ENCODE data around the gene PRELP.
"Not testable (repeated sequence)": the region's sequence is repeated elsewhere in the genome, so short reads cannot be mapped to it uniquely, and the experiment has no call there.

Gene PRELP

DNA sequence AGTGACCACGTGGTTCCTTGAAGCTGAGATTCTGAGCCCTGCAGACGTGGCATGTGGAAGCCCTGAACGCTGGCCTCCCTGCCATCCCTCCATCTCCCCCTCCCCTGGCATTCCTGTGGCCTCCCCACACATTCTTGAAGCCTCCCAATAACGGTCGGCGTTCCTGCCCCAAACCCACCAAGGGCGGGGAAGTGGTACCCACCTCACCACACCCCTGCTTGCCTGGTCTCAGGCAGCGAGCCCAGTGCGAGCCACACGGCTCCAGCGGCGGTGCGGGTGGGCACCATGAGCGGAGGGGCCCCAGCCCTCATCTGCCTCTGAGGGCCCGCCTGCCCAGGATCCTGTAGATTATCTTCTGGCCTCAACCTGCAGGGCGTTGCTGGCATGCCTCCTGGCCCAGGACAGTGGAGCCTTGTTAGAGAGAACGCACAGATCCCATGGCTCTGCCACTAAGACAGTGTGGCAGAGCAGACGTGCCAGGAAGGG lies 20.6 kb upstream of the PRELP start:
- DNase-seq = no peak

DNA sequence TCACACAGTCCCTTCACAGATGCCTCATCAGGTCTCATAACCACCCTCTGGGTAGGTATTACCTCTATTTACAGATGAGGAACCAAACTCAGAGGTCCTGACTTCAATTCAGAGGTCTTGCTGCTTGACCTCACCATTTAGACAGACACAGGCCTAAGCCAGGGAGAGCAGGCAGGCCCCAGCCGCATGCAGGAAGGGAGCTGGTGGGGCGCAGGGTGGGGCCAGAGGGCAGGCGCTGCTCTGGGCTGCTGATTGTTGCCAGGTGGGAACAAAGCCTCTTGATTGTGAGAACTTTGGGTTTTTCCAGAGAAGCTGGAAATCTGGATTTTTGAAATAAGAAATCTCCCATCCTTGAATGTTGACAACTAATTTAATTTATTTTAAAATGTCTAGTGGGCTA lies 19.9 kb upstream of the PRELP start:
- no peak for DNase-seq

DNA sequence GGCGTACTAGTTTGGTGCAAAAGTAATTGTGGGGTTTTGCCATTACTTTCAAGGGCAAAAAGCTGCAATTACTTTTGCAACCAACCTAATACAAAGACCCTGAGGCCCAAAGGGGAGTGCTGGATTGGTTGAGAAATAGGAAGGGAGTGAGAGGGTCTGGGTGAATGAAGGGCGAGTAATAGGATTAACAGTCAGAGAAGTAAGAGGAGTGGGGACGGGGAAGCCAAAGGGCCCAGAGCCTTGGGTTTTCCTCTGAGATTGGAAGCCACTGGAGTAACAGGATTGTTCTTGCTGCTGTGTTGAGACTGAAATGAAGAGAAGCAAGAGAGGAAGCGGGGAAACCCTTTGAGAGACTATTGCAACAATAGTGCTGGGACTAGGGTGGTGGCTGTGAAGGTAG lies 19.0 kb upstream of the PRELP start:
- DNase-seq = no peak

DNA sequence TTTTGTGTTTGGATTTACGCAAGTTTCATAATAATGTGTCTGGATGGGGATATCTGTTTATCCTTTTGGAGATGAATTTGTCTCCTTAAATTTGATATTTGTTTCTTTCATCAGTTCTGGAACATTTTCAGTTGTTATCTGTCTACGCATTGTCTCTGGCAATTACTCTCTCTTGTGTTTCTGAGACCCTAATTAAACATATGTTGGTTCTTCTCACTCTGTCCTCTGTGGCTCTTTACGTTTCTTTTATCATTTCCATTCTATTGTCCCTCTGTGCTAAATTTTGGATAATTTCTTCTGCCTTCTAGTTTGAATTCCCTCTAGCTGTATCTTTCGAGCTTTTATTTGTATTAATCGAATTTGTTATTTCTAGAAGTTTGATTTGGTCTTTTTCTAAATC lies 17.5 kb upstream of the PRELP start:
- no peak for DNase-seq

DNA sequence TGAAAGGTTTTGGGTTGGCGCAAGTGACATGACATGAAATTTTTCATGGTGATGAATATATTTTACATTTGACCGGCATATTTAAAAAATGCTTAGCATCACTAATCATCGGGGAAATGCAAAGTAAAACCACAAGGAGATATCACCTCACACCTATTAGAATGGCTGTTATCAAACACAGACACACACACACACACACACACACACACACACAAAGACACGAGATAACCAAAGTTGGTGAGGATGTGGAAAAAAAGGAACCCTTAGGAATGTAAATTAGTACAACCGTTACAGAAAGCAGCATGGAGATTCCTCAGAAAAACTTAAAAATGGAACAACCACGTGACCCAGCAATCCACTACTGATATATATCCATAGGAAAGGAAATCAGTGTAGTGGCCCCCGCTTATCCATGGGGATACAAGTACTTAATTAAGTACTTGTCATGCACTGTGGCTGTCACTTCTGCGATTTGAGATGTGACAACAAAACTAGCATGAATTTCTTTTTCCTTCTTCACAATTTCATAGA lies 15.9 kb upstream of the PRELP start:
- no peak for DNase-seq

DNA sequence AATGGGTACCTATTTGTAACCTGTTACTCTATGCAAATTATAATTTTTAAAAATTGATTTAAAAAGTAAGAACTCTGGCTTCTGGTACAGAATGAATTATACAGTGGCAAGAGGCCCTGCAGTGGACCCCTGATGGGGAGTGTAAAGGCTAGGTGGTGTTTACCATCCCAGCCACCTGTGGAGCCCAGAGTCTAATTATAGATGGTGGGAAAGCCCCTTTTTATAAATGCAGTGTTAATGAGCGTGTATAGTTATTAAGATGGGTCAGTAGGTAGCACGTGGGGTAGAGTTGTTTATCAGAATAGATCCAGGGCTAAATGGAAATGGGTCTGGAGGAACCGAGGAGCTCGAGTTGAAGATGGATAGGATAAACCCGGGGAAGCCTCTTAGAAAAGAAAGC lies 13.9 kb upstream of the PRELP start:
- no peak for DNase-seq

DNA sequence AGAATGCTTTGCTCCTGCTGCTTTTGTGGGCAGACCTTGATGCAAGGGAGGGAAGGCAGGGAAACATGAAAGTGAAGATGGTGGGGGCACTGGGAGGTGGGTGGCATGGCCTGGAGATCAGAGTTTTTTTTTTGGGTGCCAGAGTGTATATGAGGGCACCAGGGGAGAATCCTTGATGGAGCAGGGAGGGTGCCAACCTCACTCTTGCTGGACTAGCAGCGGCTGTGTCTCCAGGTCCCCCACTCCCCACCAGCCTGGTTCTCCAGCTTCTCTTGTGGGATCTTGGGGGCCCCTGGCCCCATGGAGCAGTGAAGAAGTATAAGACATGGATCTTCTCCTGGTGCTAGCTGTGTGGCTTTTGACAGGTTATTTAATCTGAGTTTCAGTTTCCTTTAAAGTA lies 13.5 kb upstream of the PRELP start:
- DNase-seq = no peak

DNA sequence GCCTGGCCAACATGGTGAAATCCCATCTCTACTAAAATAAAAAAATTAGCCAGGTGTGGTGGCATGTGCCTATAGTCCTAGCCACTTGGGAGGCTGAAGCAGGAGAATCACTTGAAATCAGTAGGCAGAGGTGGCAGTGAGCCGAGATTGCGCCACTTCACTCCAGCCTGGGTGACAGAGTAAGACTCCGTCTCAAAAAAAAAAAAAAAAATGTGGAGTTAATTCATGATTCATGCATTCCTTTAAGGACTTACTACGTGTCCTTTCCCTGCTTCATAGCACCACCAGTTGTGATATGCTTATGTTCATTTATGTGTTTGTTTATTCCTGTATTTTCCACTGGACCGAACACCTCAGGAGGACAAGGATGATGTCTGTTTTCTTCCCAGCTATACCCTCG lies 12.7 kb upstream of the PRELP start:
- no peak for DNase-seq

DNA sequence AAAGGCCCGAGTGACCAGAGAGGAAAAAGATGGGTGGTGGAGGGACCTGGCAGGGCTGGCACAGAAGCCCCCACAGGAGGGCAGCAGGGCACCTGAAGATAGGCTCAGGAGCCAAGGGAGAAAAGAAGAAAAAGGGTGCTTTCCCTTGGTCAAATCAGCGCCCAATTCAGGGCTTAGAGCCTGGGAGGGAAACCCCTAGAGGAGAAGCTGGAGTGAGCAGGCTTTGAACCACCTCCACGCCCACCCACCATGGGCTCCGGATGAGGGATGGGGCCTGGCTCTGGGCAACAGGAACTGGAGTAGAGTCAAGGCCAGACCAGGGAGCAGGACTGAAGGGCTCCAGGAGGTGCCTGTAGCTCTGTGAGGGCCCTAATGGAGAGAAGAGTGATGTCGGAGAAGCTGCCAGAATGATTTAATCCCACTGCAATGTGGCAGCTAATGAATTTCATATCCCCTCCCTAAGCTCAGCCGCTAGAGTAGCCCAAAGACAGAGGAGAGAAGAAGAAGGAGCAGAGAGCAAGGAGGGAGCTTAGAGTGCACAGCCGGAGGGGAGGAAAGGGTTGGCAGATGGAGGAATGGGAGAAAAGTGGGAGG lies 12.0 kb upstream of the PRELP start:
- no peak for DNase-seq

DNA sequence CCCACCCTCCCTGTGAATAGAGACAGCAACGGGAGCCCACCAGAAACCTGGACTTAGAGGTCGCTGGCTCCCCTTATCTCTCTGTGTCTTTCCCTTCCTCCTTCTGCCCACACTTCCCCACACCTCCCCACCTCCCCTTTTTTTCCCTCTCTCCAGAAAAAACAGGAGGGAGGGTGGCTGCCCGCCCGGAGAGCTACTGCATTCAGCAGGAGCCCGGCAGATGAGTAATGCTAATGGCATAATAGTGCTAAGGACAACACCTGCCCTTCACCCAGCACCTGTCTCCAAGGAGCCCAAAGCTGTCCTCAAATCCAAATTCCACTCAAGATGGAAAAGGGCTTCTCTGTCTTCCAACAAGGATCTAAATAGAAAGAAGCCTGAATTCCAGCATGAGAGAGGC lies 11.4 kb upstream of the PRELP start:
- no peak for DNase-seq

DNA sequence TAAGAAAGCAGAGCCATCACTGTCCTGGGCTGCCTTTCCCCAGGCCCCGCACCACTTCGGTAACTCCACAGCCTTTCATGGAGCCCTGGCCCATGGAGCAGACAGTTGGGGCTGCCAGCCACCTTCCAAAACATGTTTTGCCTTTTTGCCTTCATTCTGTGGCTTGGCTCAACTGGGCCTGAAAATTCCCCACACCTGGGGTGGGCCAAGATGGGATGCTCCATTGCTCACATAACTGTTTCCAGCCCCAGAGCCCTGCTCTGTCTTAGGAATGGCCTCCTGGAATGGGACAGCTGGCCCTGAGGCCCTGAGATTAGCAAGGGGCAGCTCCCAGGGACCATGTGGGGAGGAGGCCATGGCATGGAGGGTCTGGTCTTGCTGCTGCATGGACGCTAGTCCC lies 10.9 kb upstream of the PRELP start:
- DNase-seq = no peak

DNA sequence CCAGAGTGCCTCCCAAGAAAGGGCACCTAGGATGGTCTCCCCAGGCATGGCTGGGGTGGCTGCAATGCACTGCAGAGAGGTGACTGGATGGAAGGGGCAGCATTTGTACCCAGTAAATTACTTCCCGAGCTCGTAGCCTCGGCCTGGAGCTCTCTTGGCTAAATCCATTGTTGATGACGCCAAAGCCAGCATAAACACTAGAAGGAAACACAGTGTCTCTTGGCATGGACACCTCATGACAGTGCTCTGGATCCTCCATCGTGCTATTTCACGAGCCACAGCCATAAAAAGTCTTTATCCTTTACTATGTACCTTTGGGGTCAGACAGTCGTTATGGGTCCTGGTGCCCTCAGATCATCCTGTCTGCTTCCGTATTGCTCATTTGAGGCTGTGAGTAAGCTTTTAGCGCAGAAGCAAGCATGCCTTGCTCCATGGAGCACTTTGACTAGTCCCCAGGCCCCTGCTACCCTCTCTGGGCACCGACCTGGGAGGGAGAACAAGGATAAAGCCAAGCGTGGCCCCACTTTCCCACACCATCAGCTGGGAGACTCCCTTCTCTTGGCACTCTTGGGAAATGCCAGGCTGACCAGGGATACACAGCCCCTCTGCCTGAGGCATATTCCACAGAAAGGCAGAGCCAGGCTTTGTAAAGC lies 10.3 kb upstream of the PRELP start:
- DNase-seq = no peak

DNA sequence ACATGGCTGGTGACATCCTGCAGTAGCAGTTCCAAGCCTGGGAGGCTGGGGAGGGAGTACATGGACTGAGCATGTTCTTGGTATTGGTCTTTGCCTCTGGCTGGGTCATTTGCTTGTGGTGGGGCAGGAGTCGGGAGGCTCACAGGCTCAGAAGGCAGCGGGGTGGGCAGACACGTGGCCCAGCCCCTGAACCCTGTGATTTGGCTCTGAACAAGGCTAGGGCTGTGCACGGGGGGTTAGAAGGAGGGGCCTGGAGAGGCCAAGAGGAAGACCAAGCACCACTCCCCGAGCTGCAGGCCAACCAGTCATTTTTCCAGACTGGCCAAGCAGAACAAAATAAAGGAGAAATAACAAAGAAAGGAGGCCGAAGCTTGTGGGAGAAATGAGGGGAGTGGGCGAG lies 9.7 kb upstream of the PRELP start:
- no peak for DNase-seq

DNA sequence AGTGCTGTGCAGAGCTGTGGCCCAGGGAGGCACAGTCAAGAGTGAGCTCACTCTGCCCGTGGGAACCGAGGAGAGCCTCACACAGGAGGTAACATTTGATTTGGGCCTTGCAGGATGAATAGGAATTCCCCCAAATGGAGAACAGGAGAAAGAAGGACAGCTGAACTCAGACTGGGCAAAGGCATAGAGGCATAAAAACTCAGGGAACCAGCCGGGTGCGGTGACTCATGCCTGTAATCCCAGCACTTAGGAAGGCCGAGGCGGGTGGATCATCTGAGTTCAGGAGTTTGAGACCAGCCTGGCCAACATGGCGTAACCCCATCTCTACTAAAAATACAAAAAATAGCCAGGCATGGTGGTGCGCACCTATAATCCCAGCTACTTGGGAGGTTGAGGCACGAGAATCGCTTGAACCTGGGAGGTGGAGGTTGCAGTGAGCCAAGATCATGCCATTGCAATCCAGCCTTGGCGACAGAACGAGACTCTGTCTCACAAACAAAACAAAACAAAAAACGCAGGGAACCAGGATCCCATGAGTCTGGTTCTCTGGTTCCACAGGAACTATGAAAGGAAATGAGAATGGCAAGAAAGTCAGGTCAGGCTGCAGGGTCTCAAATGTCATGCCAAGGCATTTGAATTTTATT lies 8.6 kb upstream of the PRELP start:
- DNase-seq = not testable (repeated sequence)

DNA sequence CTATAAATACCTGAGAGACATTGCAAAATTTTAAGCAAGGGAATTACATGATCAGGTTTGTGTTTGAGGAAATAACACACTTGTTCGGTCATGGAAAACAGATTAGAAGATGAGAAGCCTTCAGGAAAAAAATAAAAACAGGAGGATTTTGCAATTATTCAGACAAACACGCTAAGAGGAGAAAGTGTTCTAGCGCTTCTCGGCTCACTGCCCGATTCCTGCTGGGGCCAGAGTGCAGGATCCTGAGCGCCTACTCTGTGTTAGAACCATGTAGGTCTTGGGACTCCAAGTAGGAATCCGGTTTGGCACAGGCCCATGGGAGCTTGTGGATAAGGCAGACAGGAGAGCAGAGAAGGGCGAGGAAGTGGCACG lies 8.1 kb upstream of the PRELP start:
- DNase-seq = no peak

DNA sequence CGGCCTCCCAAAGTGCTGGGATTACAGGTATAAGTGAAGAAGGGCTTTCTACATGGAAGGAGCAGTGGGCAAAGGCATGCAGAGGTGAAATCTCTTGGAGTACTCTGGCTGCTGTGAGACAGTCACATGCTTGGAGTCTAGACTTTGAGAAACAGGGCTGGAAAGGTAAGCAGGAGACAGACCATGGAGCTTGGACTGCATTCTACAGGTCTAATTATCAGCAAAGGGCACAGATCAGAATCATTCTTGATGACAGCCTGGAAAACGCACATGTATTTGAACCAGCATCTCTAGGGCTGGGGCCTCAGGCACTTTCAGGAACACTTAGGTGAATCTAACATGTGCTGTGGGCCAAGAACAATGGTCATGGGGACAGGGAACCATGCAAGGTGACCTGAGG lies 7.3 kb upstream of the PRELP start:
- DNase-seq = no peak

DNA sequence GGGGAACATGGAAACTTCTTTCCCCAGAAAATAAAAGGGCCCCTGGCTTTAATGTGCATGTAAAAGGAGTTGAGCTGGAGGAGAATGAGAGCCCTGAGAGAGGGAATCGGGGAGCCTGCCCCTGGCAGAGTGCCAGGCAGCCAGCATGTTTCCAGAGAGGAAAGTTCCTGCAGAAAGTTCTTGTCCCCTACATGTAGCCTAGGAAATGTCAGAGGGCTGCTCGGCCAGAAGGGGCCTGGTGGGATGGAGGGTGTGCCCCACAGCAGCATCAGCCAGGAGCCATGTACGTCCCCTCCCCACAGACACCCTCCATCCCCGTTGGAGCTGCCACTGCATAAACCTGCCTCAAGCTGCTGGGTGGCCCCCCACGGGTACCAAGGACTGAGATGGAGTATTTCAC lies 5.4 kb upstream of the PRELP start:
- DNase-seq = no peak

DNA sequence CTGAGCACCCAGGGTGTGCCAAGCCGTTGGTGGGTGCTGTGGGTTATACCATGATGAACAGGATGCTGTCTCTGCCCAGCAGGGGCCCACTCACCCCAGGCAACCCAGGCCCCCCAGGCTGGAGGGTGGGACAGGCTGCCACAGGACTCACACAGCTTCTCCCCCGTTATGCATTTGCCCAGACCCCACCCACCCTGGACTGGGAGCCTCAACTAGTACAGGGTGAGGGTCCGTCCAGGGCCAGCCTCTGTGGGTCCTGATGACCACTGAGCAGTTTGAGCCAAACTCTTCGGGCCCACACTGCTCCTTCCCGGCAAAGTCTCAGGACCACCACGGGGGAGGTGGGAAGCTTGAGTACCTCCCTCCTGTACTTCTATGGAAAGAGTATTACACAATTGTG lies 3.8 kb upstream of the PRELP start:
- no peak for DNase-seq

DNA sequence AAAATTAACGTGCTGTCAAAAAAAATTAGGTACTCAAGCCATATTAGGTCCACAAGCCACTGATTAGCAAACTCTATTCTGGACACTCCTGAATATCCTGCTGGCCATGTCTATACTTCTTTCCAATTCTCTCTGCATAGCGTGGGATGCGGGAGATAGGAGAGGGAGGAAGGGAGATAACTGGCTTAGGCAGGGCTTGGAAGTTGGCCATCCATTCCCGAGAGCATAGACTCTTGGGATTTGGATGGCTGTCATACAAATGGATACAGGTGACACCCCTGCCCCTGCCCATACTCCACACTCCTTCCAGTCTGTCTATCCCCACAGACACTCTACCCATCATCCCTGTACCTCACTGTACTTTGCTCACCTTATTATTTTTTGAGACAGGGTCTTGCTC lies 2.3 kb upstream of the PRELP start:
- no peak for DNase-seq

DNA sequence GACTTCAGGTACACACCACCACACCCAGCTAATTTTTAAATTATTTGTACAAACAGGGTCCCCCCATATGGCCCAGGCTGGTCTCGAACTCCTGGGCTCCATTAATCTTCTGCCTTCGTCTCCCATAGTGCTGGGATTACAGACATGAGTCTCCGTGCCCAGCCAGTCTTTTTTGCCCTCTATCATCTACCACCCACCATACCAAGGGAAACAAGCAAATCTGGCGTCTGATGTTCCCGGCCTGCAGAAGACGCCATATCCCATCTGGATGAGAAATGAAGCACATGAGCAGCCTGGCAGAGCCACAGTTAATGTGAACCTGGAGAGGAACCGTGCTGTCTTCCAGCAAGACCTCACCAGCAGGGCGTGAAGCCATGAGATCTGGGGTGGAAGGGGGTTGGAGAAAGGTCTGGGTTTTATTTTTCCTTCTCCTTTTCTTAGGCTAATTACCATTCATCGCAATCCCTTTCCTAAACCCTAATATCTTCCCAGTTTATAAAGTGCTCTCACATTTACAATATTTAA lies 1.8 kb upstream of the PRELP start:
- no peak for DNase-seq

DNA sequence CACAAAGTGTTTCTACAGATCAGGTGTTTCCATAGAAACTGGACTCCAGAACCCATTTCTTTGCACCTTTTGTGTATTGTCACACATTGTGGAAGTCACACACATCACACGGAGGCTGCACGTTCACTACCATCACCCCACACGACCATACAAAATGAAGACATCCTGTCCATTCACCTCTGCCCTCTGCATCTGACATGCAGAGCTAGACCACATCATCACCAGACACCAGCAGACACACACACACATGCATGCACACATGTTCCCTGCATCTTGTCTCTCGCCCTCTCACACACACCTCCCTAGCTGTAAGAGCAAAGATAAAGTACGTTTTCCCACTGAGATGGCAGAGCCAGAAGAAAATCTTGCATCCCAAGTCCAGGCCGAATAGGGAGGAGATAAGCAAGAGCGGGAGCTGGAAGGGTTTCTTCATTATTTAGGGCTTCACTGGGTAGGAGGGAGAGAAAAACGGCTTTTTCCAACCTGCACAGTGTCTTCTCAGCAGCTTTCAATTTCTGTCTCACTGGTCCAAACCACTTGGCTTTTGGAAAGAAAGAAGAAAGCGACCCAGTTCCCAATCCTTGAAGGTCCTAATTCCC lies 709 bp downstream of the PRELP start:
- no peak for DNase-seq

DNA sequence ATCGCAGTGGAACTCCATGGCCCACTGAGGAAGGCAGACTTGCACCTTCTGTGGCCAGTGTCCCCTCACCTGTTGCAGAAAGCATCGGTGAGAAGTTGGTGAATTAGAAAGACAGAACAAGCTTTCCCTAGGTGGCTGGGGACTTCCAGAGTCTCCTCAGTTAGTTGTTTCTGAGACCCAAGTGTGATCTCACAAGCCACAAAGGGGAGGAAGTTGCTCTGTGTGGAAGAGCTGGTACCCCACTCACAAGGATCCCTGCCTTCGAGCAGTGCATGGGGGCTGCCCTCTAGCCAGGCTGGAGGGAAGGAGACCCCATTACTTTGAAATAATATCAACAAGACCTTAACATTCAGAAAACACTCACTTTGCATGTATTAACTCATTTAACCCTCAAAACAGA lies 2.1 kb downstream of the PRELP start:
- no peak for DNase-seq

DNA sequence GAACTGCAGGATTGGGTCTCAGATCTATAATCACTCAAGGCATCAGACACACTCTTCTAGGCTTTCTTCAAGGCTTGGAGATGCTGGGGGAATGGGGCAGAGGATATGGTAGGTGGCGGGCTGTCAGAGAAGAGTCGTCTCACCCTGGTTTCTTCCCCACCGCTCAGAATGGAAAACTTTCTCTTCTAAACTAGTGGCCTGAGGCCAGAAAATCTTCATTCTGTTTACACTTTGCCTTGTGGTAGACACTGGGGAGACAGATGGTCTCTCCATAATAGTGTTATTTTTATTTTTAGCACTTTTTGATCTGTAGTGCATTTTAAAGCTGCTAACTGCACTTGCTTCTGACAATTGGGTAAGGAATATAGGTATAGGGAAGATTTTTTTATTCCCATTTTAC lies 2.6 kb downstream of the PRELP start:
- DNase-seq = no peak

DNA sequence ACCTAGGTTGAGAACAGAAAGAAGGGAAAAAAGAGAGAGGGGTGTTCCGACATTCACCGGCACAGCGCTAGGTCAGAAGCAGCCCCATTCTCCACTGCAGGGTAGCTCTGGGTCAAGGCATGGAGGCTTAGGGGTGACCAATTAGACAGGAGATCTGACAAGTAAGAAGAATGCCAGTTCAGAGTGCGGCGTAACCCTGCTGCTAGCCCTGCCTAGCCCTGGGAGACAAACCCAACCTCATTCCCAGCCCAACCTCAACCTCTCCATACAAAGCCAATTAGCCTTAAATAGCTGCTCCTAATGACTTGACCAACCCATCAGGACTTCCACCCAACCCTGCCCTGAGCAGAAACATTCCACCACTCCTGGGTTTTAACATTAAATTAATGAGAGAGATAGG lies 3.4 kb downstream of the PRELP start:
- DNase-seq = no peak
